OCI-LY7 (cell line): ENCODE results near the gene DLG5. TPM values are rescaled to one million over a fixed set of nuclear protein-coding genes. Genes with fewer than 3 reads are reported as not detected.

Experiments
- BruUV-seq: library from RNA; stranded (reverse); fragments of 400-500 nt; replicated peaks from 2 replicates; lab custom pipeline; 2021; lab: Mats Ljungman, UMichigan
- CTCF ChIA-PET: fragments of 300-600 bp; sonication (Branson Sonifier 250); formaldehyde crosslinking; loops from one replicate; lab custom pipeline; 2022; ENCODE audit warnings: antibody characterized with exemption; ENCODE audit not compliant: unreplicated experiment; lab: Charles Lee
- POLR2A ChIA-PET: fragments of 300-600 bp; sonication (Branson Sonifier 250); formaldehyde crosslinking; loops from one replicate; lab custom pipeline; 2022; ENCODE audit warnings: antibody characterized with exemption; lab: Charles Lee
- DNase-seq: peaks from one replicate; pipeline ENCODE4 v3.0.0-alpha.2; 2015; ENCODE audit warnings: low spot score
- H2AFZ ChIP-seq: fragments of 200-600 bp; sonication (generic), shearing (Covaris generic); 2 replicates; pipeline ENCODE4 v1.6.1; 2014; ENCODE audit warnings: mild to moderate bottlenecking, antibody characterized with exemption, low read length, moderate library complexity
- H3K27ac ChIP-seq: fragments of 200-600 bp; sonication (generic); 2 replicates; pipeline ENCODE4 v1.5.1; 2014; ENCODE audit warnings: mixed run types, low read depth, mild to moderate bottlenecking, moderate library complexity, low read length, inconsistent platforms; ENCODE audit not compliant: poor library complexity, severe bottlenecking
- H3K36me3 ChIP-seq: fragments of 200-600 bp; sonication (generic); 2 replicates; pipeline ENCODE4 v1.6.1; 2014; ENCODE audit warnings: mild to moderate bottlenecking, antibody characterized with exemption, low read length, moderate library complexity, mixed read lengths; ENCODE audit not compliant: insufficient read depth
- H3K4me1 ChIP-seq: fragments of 200-600 bp; sonication (generic); 2 replicates; pipeline ENCODE4 v1.5.1; 2014; ENCODE audit warnings: mild to moderate bottlenecking, low read length; ENCODE audit not compliant: insufficient read depth, poor library complexity, severe bottlenecking
- H3K4me2 ChIP-seq: fragments of 200-600 bp; sonication (generic); 2 replicates; pipeline ENCODE4 v1.6.1; 2014; ENCODE audit warnings: mild to moderate bottlenecking, low read length
- H3K4me3 ChIP-seq: fragments of 200-600 bp; sonication (generic); 2 replicates; pipeline ENCODE4 v1.5.1; 2014; ENCODE audit warnings: mild to moderate bottlenecking, low read depth, low read length; ENCODE audit not compliant: poor library complexity, severe bottlenecking
- H3K79me2 ChIP-seq: fragments of 200-600 bp; sonication (generic); 2 replicates; pipeline ENCODE4 v1.6.1; 2016; ENCODE audit warnings: low read depth, mild to moderate bottlenecking, low read length, moderate library complexity, mixed read lengths; ENCODE audit not compliant: insufficient read depth
- H3K9me2 ChIP-seq: fragments of 200-600 bp; sonication (generic); 2 replicates; pipeline ENCODE4 v1.6.1; 2016; ENCODE audit warnings: mild to moderate bottlenecking, low read length, mixed read lengths; ENCODE audit not compliant: insufficient read depth
- H3K9me3 ChIP-seq: fragments of 200-600 bp; sonication (generic); 2 replicates; pipeline ENCODE4 v1.6.1; 2014; ENCODE audit warnings: mild to moderate bottlenecking, mixed run types, low read length, mixed read lengths
- H4K20me1 ChIP-seq: fragments of 200-600 bp; sonication (generic); 2 replicates; pipeline ENCODE4 v1.6.1; 2014; ENCODE audit warnings: mild to moderate bottlenecking, antibody characterized with exemption, low read length, moderate library complexity, mixed read lengths; ENCODE audit not compliant: insufficient read depth
- CTCF ChIP-seq: fragments of 200-600 bp; sonication (generic); conservative IDR thresholded peaks from 2 replicates; pipeline ENCODE4 v1.5.1; 2014; ENCODE audit warnings: mild to moderate bottlenecking, antibody characterized with exemption, low read length, moderate library complexity, mixed read lengths
- EZH2phosphoT487 ChIP-seq: fragments of 200-600 bp; sonication (generic); IDR thresholded peaks from 2 replicates; pipeline ENCODE4 v1.6.1; 2018; ENCODE audit warnings: low read depth, borderline replicate concordance, mild to moderate bottlenecking, mixed run types, antibody characterized with exemption, low read length, moderate library complexity, mixed read lengths
- intact Hi-C: fragments of 100-400 bp; cut with micrococcal nuclease; formaldehyde crosslinking; loops from one replicate; pipeline ENCODE4 v1.10.0; 2022; ENCODE audit not compliant: unreplicated experiment
- total RNA-seq, 2 experiments: library from RNA; depleted of rRNA in 1 of 2; stranded (reverse); fragments of >200 nt in 1 of 2; shearing (Covaris generic) in 1 of 2; gene quantifications; 2 replicates each; pipeline ENCODE4 v1.2.3, GENCODE V29; 2014 to 2022

The DLG5 gene
- total RNA-seq, 2 experiments from 2014 or later, result 0.27 TPM; not detected in 1

- no peak overlapping the region for H2AFZ ChIP-seq
- no peak for DNase-seq
- peaks cover 7% of the 10 kb centered on the region for H3K4me1 ChIP-seq
- no peak overlapping the region for H3K4me3 ChIP-seq
- H3K36me3 ChIP-seq, result peaks cover 5% of the 10 kb centered on the region; the same call in 1 of the 2 replicates
- TF ChIP-seq EZH2phosphoT487, result no peak
- no peak for TF ChIP-seq CTCF
- BruUV-seq, result no TSS peak
- H3K9me3 ChIP-seq, result no peaks in the 10 kb centered on the region
- ChIA-PET POLR2A (no interaction called here), CTCF (no interaction called here)
- no peaks in the 10 kb centered on the region for H3K9me2 ChIP-seq
- H3K79me2 ChIP-seq, result no peaks in the 10 kb centered on the region
- H3K27ac ChIP-seq, result no peak overlapping the region
- intact Hi-C loops, result no loop called here
- no peaks in the 10 kb centered on the region for H4K20me1 ChIP-seq
- no peak overlapping the region for H3K4me2 ChIP-seq
Observed at GRCh38 chr10:77967611-77968022, 41.1 kb upstream of the DLG5 start.

- no peaks in the 10 kb centered on the region for H3K9me3 ChIP-seq
- no peak overlapping the region for H3K4me2 ChIP-seq
- ChIA-PET POLR2A (no interaction called here), CTCF (no interaction called here)
- H3K4me1 ChIP-seq, result no peaks in the 10 kb centered on the region
- no peak overlapping the region for H3K4me3 ChIP-seq
- H3K27ac ChIP-seq, result no peak overlapping the region
- no peaks in the 10 kb centered on the region for H3K9me2 ChIP-seq
- H3K36me3 ChIP-seq, result no peaks in the 10 kb centered on the region
- intact Hi-C loops, result no loop called here
- no peak overlapping the region for H2AFZ ChIP-seq
- DNase-seq, result no peak
- TF ChIP-seq CTCF (no peak), EZH2phosphoT487 (no peak)
- BruUV-seq, result no TSS peak
- H4K20me1 ChIP-seq, result no peaks in the 10 kb centered on the region
- no peaks in the 10 kb centered on the region for H3K79me2 ChIP-seq
Observed at GRCh38 chr10:77965294-77965693, 38.7 kb upstream of the DLG5 start.

- Histone ChIP-seq H3K4me2 (no peak overlapping the region), H3K9me3 (no peaks in the 10 kb centered on the region), H3K4me1 (no peaks in the 10 kb centered on the region), H2AFZ (no peak overlapping the region), H3K79me2 (no peaks in the 10 kb centered on the region), H3K27ac (no peak overlapping the region), H4K20me1 (no peaks in the 10 kb centered on the region), H3K9me2 (no peaks in the 10 kb centered on the region), H3K4me3 (no peak overlapping the region), H3K36me3 (no peaks in the 10 kb centered on the region)
- CTCF ChIA-PET, result no interaction called here
- intact Hi-C loops, result no loop called here
- DNase-seq, result no peak
- no peak for TF ChIP-seq EZH2phosphoT487
- TF ChIP-seq CTCF, result no peak
- BruUV-seq, result no TSS peak
- POLR2A ChIA-PET, result no interaction called here
Observed at GRCh38 chr10:77964811-77965210, 38.3 kb upstream of the DLG5 start.
